ENCODE measurements around the gene KRT81.

KRT81 gene

DNA sequence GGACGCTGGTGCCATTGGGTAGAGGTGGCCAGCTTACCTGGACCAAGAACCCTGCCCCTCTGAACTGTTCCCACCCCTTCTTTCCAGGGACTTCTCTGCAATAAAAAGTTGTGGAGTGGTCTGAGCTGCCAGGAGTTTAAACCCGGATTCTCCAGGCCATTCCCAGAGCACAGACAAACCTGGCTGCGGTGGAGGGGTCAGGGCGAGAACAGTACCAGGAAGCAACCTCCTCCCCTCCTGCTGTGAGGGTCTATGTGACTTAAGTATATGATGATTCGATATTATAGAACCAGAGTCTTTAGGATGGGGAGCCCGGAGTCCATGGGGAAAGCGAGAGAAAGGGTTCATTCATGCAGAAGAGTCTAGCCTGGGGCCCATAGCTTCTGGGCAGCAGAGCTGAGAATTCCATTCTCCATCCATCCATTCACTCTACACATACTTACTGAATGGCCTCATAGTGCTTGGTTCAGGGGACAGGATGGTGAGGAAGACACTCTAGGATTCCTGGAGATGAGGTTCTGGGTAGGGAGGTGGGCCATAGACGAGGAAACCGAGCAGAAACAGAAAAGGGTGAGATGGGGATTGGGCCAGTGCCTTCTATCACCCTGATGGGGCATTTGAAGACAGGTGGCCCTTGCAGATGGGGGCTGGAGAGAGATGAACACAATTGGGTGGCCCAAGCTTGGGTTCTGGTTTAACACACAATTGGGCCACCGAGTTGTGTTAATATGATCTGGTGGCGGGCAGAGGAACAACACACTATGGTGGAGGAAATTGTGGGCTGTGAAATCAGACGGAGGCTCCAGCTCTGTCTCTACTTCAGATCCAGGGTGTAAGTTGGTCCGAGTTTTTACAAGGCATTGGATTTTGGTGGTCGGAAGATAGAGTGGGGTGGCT lies 11.7 kb downstream of the KRT81 start:
- TF ChIP-seq POLR2A (IDR thresholded peaks at IDR 0.05; ENCODE audit: low read length): no peak
- TF ChIP-seq GATA1 (IDR thresholded peaks at IDR 0.05; ENCODE audit: low read depth, low read length): no peak
- DNase-seq: no peak

DNA sequence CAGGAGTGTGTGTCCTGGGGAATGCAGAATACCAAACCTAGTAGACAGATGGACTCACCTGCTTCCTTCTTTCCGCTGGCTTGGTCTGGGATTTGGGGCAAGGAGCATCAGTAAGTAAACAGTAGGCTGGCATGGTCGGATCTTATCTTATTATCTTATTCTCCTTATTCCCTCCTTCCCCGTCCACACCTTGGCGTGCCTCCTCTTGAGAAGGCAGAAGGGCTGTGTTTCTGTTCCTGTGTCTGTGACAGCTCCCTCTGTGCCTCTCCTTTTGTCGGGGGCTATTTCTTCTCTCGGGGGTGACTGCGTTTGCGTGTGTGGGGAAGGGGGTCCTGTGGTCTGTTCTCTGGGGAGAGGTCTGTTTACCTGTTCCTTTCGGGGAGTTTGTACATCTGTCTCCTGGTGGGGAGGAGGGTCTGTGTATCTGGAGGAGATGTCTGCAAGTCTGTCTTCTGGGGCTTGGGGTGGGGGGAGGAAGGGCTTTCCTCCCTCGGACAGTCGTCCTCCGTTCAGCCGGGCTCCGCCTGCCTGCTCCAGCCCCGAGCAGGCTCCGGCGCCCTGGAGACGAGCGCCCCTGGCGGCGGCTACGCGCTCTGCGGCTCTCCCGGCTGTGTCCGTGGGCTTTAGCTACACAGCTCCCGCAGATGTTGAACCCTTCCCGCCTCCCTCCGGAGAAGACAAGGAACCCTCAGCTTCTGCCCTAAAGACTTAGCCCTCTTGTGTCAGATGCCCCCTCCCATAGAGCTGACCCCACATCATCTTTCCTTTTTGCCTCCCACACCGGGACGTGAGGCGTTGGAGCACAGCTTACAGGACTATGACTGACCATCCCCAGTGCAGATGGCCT lies 12.5 kb downstream of the KRT81 start:
- TF ChIP-seq GATA1 (IDR thresholded peaks at IDR 0.05; ENCODE audit: low read depth, low read length): no peak
- TF ChIP-seq POLR2A (IDR thresholded peaks at IDR 0.05; ENCODE audit: low read length): no peak
- peak; percentile 53 to 80 for DNase-seq

DNA sequence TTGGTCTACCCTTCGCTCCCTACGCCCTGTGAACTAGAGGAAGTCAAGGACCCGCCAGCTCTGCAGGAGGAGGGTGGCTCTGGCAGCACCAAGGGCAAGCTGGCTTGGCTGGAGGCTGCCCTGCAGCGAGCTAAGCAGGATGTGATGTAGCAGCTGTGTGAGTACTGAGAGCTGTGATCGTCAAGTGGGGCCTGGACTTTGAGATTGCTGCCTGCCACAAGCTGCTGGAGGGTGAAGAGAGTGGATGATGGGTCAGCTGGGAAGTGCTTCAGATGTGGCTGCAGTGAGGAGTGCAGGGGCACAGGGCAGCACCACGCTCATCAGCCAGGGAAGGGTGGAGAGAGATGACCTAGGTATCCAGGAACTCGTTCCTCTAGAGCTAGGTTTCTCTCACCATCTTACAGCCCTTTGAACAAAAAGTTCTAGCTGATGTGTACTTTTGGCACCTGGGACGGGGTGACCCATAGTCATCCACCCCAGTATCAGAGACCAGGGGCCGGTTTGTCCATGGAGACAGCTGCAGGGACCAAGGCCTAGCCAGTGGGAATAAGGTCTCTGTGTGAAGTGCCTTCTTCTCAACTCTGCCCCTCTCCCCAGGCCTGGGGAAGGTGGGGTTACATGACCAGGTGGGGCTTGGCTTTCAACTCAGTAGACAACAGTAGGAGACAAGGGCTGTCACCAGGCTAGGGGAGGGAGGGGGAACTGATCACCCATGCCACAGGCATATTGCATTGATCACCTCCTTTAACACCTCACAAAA lies 13.7 kb downstream of the KRT81 start:
- DNase-seq: no peak
- no peak for TF ChIP-seq GATA1 (IDR thresholded peaks at IDR 0.05; ENCODE audit: low read depth, low read length)
- no peak for TF ChIP-seq POLR2A (IDR thresholded peaks at IDR 0.05; ENCODE audit: low read length)

DNA sequence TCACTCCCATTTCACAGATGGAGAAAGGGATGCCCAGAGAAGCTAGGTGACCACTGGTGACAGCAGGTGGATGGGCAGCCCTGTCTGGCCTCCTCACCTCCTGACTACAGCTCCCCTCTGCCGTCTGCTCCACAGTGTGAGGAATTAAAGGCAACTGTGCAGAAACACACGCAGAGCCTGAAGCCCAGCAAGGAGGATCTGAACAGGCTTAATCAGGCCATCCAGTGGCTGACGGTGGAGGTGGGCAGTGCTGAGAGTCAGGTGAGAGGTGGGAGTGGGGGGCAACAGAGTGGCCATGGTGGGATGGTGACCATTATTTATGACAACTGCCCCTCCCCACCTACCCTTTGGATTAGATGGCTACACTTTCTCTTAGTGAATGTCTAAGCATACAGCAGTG lies 15.6 kb downstream of the KRT81 start:
- DNase-seq: no peak
- TF ChIP-seq POLR2A (IDR thresholded peaks at IDR 0.05; ENCODE audit: low read length) (no peak), GATA1 (IDR thresholded peaks at IDR 0.05; ENCODE audit: low read depth, low read length) (no peak)

DNA sequence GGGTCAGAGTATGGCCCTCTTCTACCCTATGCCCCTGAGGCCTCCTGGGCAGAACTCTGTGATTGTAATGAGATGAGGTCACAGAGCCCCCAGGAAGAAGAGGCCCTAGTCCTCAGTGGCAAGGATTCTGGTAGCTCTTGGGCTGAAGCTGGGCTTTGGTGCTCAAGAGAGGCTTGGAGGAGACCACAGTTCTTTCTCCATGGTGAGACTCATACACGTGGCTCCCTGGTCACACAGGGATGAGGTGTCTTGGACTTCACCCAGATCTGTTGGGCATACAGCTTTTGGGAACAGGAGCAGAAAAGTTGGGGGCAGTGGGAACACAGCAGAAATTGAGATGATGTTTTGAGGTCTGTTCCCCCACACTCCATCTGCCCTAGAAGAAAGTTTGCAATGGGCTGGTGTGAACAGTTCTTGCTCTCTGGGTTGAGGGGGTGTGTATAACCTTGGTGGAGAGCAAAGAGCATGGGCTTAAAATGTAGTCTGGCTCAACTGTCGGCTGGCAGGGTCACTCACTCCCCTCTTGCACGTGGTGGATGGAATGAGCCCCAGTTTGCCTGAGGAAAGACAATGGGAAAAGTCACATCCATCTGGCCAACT lies 16.7 kb downstream of the KRT81 start, which contains the start of gene KRT86:
TSS of gene KRT86 (plus strand) at position 125 of the 600 bp plus-strand sequence. CDS start 27,272 bp downstream, outside the sequence.
- no peak for DNase-seq
- TF ChIP-seq GATA1 (IDR thresholded peaks at IDR 0.05; ENCODE audit: low read depth, low read length) (no peak), POLR2A (IDR thresholded peaks at IDR 0.05; ENCODE audit: low read length) (no peak)

DNA sequence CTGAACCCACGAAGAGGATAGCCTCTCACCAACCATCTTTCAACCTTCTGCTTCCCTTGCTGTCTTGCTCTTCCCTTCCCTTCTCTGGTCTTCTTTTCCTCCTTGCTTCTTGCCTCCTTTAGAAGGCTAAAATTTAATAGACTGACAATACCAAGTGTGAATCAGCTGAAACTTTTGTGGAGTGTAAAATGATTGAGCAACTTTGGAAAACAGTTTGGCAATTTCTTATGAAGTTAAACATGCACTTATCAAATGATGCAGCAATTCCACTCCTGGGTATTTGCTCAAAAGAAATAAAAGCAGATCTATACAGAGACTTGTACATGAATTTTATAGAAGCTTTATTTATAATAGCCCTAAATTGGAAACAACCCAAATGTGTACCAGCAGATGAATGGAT lies 20.2 kb downstream of the KRT81 start:
- no peak for DNase-seq

DNA sequence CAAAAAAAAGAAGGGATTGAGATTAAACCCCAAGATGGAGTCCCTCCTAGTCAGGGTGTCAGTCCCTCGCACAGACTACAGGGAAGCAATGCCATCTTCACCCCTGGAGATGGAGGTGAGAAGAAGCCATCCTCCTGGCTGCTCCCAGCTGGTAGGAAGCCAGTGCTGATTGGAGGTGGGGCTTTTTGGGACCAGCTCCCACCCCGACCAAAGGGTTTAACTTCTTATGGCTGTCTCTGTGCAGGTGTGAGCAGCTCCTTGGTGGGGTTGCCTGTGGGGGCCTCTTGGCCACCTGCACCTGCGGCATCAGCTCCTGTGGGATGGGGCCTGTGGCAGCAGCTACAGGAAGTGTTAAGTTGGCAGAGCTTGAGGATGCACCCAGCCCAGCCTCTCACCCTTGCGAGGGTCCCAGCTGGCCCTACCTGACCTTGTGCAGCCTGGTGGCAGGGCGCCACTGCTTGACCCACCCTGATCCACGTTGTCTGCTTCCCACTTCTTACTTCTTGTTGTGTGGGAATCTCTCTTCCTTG lies 20.7 kb downstream of the KRT81 start:
- no peak for DNase-seq
- no peak for TF ChIP-seq GATA1 (IDR thresholded peaks at IDR 0.05; ENCODE audit: low read depth, low read length)
- TF ChIP-seq POLR2A (IDR thresholded peaks at IDR 0.05; ENCODE audit: low read length): no peak

More for the DNA sequence above, 20.2 kb downstream of the KRT81 start:
- TF ChIP-seq GATA1 (IDR thresholded peaks at IDR 0.05; ENCODE audit: low read depth, low read length): no peak
- TF ChIP-seq POLR2A (IDR thresholded peaks at IDR 0.05; ENCODE audit: low read length): no peak

DNA sequence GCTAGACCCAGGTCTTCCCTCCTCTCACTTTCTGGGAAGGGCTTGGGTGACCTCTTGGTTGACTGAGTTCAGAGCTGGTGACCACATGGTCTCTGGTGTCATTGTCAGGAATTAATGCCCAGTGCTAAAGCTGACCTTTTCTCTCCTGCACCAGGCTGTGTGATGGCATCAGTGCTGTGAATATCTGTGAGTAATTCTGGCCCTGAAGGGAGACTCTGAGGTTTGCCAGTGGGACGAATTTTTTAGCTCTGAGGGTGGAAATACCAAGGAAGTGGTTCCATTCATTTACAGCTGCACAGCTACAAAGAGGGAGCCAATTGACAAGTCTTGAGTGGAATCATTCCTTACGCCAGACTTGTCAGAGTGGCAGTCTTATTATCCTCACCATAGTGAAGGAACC lies 23.1 kb downstream of the KRT81 start:
- no peak for DNase-seq
- TF ChIP-seq GATA1 (IDR thresholded peaks at IDR 0.05; ENCODE audit: low read depth, low read length) (no peak), POLR2A (IDR thresholded peaks at IDR 0.05; ENCODE audit: low read length) (no peak)

DNA sequence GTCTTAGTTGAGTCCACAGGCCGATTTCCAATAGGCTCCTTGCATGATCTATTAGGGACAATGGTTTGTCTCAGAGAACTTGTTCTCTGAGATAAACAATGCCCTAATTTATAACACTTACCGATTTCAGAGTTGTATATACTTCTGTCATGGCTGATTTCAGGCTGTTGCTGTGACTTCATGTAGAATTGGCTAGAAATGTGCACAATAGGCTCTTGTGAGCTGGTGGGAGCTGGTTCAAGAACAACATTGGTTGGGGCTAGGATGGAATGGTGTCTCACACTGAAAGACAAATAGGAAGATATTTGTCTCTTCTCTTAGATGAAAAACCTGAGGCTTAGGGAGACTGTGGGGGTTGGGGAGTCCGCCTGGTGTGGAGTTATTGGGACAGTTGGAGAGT lies 23.6 kb downstream of the KRT81 start:
- no peak for TF ChIP-seq POLR2A (IDR thresholded peaks at IDR 0.05; ENCODE audit: low read length)
- no peak for TF ChIP-seq GATA1 (IDR thresholded peaks at IDR 0.05; ENCODE audit: low read depth, low read length)
- DNase-seq: no peak

DNA sequence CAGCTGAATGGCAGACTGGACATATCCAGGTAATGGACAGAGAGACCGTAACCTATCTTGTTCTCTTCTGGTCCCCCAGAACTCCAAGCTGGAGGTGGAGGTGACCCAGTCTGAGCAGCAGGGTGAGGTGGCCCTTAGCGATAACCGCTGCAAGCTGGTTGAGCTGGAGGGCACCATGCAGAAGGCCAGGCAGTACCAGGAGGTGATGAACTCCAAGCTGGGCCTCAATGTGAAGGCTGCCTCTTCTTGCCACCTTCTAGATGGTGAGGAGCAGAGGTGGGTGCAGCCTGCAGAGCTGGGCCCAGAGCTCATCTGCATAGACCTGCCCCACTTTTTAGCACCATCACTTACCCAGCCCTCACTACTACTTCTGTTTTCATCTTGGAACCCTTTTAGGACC lies 24.1 kb downstream of the KRT81 start:
- no peak for DNase-seq
- TF ChIP-seq POLR2A (IDR thresholded peaks at IDR 0.05; ENCODE audit: low read length) (no peak), GATA1 (IDR thresholded peaks at IDR 0.05; ENCODE audit: low read depth, low read length) (no peak)

DNA sequence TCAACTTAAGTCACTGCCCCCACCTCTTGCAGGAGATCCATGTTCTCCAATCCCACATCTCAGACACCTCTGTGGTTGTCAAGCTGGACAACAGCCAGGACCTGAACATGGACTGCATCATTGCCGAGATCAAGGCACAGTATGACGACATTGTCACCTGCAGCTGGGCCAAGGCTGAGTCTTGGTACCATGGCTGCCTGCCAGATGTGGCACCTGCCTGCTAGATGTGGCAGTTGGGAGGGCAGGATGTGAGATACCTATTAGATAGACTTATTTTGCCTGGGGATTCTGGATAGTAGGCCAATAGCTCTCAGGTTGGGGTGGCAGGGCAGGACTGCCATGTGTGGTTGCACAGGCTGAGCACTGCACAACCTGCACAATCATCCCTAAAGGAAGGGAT lies 24.8 kb downstream of the KRT81 start:
- no peak for TF ChIP-seq POLR2A (IDR thresholded peaks at IDR 0.05; ENCODE audit: low read length)
- TF ChIP-seq GATA1 (IDR thresholded peaks at IDR 0.05; ENCODE audit: low read depth, low read length): no peak
- DNase-seq: no peak

DNA sequence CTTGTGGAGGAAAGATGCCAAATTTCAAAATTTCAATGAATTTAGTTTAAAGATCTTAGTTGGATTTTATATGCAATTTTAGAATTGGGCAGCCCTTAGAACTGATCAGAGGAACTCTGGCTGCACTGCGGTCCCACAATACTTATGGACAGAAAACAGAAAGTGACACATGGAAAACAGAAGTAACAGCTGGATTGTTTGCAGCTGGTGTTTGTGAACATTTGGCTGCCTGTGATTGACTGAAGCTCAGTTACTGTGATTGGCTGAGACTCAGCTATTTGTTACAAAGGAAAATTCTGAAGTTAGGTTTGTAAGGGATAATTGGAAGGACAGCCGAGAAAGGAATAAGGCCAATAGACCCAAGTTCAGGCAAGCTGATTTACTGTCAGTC lies 26.9 kb downstream of the KRT81 start:
- TF ChIP-seq GATA1 (IDR thresholded peaks at IDR 0.05; ENCODE audit: low read depth, low read length) (no peak), POLR2A (IDR thresholded peaks at IDR 0.05; ENCODE audit: low read length) (no peak)
- DNase-seq: no peak

Data from erythroblast (primary cell).